ENCODE measurements around the gene SS18. TPM values are rescaled to one million over a fixed set of nuclear protein-coding genes. Genes with fewer than 3 reads are reported as not detected.

Gene SS18
- total RNA-seq, 1 donor from 2014 or later, result 88.9 TPM

- TF ChIP-seq CTCF (IDR thresholded peaks at IDR 0.05; ENCODE audit: partially characterized antibody, unreplicated experiment), result no peak
- peaks cover 3% of the 10 kb centered on the region for H3K27me3 Mint-ChIP-seq (ENCODE audit: unreplicated experiment)
- H3K4me3 Mint-ChIP-seq (ENCODE audit: unreplicated experiment), result peak overlapping the region; percentile 72
- peak; percentile 66 for DNase-seq
- peak overlapping the region; percentile 88 for H3K27ac Mint-ChIP-seq (ENCODE audit: unreplicated experiment)
- peaks cover 29% of the 10 kb centered on the region for H3K4me1 Mint-ChIP-seq (ENCODE audit: low read depth, unreplicated experiment)
- no peaks in the 10 kb centered on the region for H3K36me3 Mint-ChIP-seq (ENCODE audit: unreplicated experiment)
- H3K9me3 Mint-ChIP-seq (ENCODE audit: unreplicated experiment), result peaks cover 3% of the 10 kb centered on the region
These were observed 33.1 kb downstream of the SS18 start for GRCh38 chr18:26057344-26057773.

- Mint-ChIP-seq H3K4me3 (ENCODE audit: unreplicated experiment) (no peak overlapping the region), H3K27me3 (ENCODE audit: unreplicated experiment) (peaks cover 3% of the 10 kb centered on the region), H3K4me1 (ENCODE audit: low read depth, unreplicated experiment) (peaks cover 29% of the 10 kb centered on the region), H3K27ac (ENCODE audit: unreplicated experiment) (peak overlapping the region; percentile 71), H3K9me3 (ENCODE audit: unreplicated experiment) (peaks cover 3% of the 10 kb centered on the region), H3K36me3 (ENCODE audit: unreplicated experiment) (no peaks in the 10 kb centered on the region)
- no peak for TF ChIP-seq CTCF (IDR thresholded peaks at IDR 0.05; ENCODE audit: partially characterized antibody, unreplicated experiment)
- DNase-seq, result no peak
These were observed 34.1 kb downstream of the SS18 start for GRCh38 chr18:26056291-26056690.

GRCh38 chr18:26052505-26052904, 37.9 kb downstream of the SS18 start:
- Mint-ChIP-seq H3K4me1 (ENCODE audit: low read depth, unreplicated experiment) (peaks cover 14% of the 10 kb centered on the region), H3K27me3 (ENCODE audit: unreplicated experiment) (peaks cover 2% of the 10 kb centered on the region), H3K36me3 (ENCODE audit: unreplicated experiment) (no peaks in the 10 kb centered on the region), H3K4me3 (ENCODE audit: unreplicated experiment) (no peak overlapping the region), H3K9me3 (ENCODE audit: unreplicated experiment) (peaks cover 2% of the 10 kb centered on the region), H3K27ac (ENCODE audit: unreplicated experiment) (no peak overlapping the region)
- no peak for DNase-seq
- no peak for TF ChIP-seq CTCF (IDR thresholded peaks at IDR 0.05; ENCODE audit: partially characterized antibody, unreplicated experiment)

- H3K27ac Mint-ChIP-seq (ENCODE audit: unreplicated experiment), result no peak overlapping the region
- H3K9me3 Mint-ChIP-seq (ENCODE audit: unreplicated experiment), result no peaks in the 10 kb centered on the region
- H3K36me3 Mint-ChIP-seq (ENCODE audit: unreplicated experiment), result no peaks in the 10 kb centered on the region
- DNase-seq, result no peak
- H3K4me1 Mint-ChIP-seq (ENCODE audit: low read depth, unreplicated experiment), result peaks cover 8% of the 10 kb centered on the region
- H3K4me3 Mint-ChIP-seq (ENCODE audit: unreplicated experiment), result no peak overlapping the region
- no peaks in the 10 kb centered on the region for H3K27me3 Mint-ChIP-seq (ENCODE audit: unreplicated experiment)
- no peak for TF ChIP-seq CTCF (IDR thresholded peaks at IDR 0.05; ENCODE audit: partially characterized antibody, unreplicated experiment)
These were observed 38.6 kb downstream of the SS18 start for GRCh38 chr18:26051843-26052242.

GRCh38 chr18:26046419-26047077, 43.9 kb downstream of the SS18 start:
- no peak overlapping the region for H3K4me3 Mint-ChIP-seq (ENCODE audit: unreplicated experiment)
- no peaks in the 10 kb centered on the region for H3K36me3 Mint-ChIP-seq (ENCODE audit: unreplicated experiment)
- TF ChIP-seq CTCF (IDR thresholded peaks at IDR 0.05; ENCODE audit: partially characterized antibody, unreplicated experiment), result no peak
- no peaks in the 10 kb centered on the region for H3K9me3 Mint-ChIP-seq (ENCODE audit: unreplicated experiment)
- no peaks in the 10 kb centered on the region for H3K4me1 Mint-ChIP-seq (ENCODE audit: low read depth, unreplicated experiment)
- DNase-seq, result no peak
- H3K27me3 Mint-ChIP-seq (ENCODE audit: unreplicated experiment), result no peaks in the 10 kb centered on the region
- H3K27ac Mint-ChIP-seq (ENCODE audit: unreplicated experiment), result no peak overlapping the region
